ENCODE measurements around the gene CAMK1D.
"Not testable (repeated sequence)": the region's sequence is repeated elsewhere in the genome, so short reads cannot be mapped to it uniquely, and the experiment has no call there.

CAMK1D gene

GRCh38 chr10:12801214-12802087 is 452.1 kb downstream of the CAMK1D start:
- no peak for DNase-seq

GRCh38 chr10:12803776-12804175 is 454.4 kb downstream of the CAMK1D start:
- DNase-seq, result no peak

- DNase-seq, result no peak
Measured at GRCh38 chr10:12806228-12807095, 457.1 kb downstream of the CAMK1D start.

GRCh38 chr10:12807096-12807755 is 457.9 kb downstream of the CAMK1D start:
- no peak for DNase-seq

- no peak for DNase-seq
Measured at GRCh38 chr10:12808014-12808613, 458.8 kb downstream of the CAMK1D start.

GRCh38 chr10:12810046-12810445 is 460.7 kb downstream of the CAMK1D start:
- DNase-seq, result not testable (repeated sequence)

- DNase-seq, result no peak
Measured at GRCh38 chr10:12811826-12812225, 462.5 kb downstream of the CAMK1D start.

- DNase-seq, result no peak
Measured at GRCh38 chr10:12812571-12812970, 463.2 kb downstream of the CAMK1D start.

- no peak for DNase-seq
Measured at GRCh38 chr10:12814166-12814565, 464.8 kb downstream of the CAMK1D start.

- DNase-seq, result no peak
Measured at GRCh38 chr10:12819071-12819470, 469.7 kb downstream of the CAMK1D start.

- no peak for DNase-seq
Measured at GRCh38 chr10:12819656-12820055, 470.3 kb downstream of the CAMK1D start.

- no peak for DNase-seq
Measured at GRCh38 chr10:12822126-12822892, 473.0 kb downstream of the CAMK1D start.

GRCh38 chr10:12822893-12823170 is 473.5 kb downstream of the CAMK1D start:
- DNase-seq, result no peak

- no peak for DNase-seq
Measured at GRCh38 chr10:12823328-12823727, 474.0 kb downstream of the CAMK1D start.

GRCh38 chr10:12825260-12825849 is 476.0 kb downstream of the CAMK1D start:
- no peak for DNase-seq

- no peak for DNase-seq
Measured at GRCh38 chr10:12826800-12827372, 477.5 kb downstream of the CAMK1D start.

GRCh38 chr10:12828736-12829135 is 479.4 kb downstream of the CAMK1D start:
- DNase-seq, result no peak

GRCh38 chr10:12829831-12830390 is 480.6 kb downstream of the CAMK1D start:
- DNase-seq, result no peak

- DNase-seq, result no peak
Measured at GRCh38 chr10:12832096-12832495, 482.7 kb downstream of the CAMK1D start.

GRCh38 chr10:12833451-12833850 is 484.1 kb downstream of the CAMK1D start:
- DNase-seq, result no peak

- no peak for DNase-seq
Measured at GRCh38 chr10:12834116-12834665, 484.8 kb downstream of the CAMK1D start.

Measured in NCI-H1930 (cell line).